Duodenal mucosa (tissue), 2 donors: Measurements from ENCODE around the gene ZNF10.
A peak's percentile ranks its signal among the peaks of the same experiment; 100 is the strongest.

ENCODE experiments used
- H3K27ac ChIP-seq: one replicate; pipeline ENCODE4 v1.7.0; 2013; ENCODE audit warnings: low read depth, low read length
- H3K27me3 ChIP-seq, 2 donors: one replicate each; pipeline ENCODE4 v1.7.0; 2013; ENCODE audit warnings: low read length in 2 of 2, control low read depth in 1 of 2; ENCODE audit not compliant: insufficient read depth in 2 of 2, control insufficient read depth in 1 of 2
- H3K36me3 ChIP-seq, 2 donors: one replicate each; pipeline ENCODE4 v1.7.0; 2013; ENCODE audit warnings: low read length in 2 of 2, control low read depth in 1 of 2; ENCODE audit not compliant: insufficient read depth in 2 of 2, control insufficient read depth in 1 of 2
- H3K4me1 ChIP-seq, 2 donors: one replicate each; pipeline ENCODE4 v1.7.0; 2013; ENCODE audit warnings: low read length in 2 of 2, control low read depth in 1 of 2; ENCODE audit not compliant: insufficient read depth in 2 of 2, control insufficient read depth in 1 of 2
- H3K4me3 ChIP-seq, 2 donors: one replicate each; pipeline ENCODE4 v1.7.0; 2013; ENCODE audit warnings: low read length in 2 of 2, low read depth in 1 of 2
- H3K9ac ChIP-seq, 2 donors: one replicate each; pipeline ENCODE4 v1.7.0; 2013; ENCODE audit warnings: low read length in 2 of 2, low read depth in 1 of 2
- H3K9me3 ChIP-seq, 2 donors: one replicate each; pipeline ENCODE4 v1.7.0; 2013; ENCODE audit warnings: low read length in 2 of 2, control low read depth in 1 of 2; ENCODE audit not compliant: control insufficient read depth in 1 of 2

ZNF10 gene

DNA sequence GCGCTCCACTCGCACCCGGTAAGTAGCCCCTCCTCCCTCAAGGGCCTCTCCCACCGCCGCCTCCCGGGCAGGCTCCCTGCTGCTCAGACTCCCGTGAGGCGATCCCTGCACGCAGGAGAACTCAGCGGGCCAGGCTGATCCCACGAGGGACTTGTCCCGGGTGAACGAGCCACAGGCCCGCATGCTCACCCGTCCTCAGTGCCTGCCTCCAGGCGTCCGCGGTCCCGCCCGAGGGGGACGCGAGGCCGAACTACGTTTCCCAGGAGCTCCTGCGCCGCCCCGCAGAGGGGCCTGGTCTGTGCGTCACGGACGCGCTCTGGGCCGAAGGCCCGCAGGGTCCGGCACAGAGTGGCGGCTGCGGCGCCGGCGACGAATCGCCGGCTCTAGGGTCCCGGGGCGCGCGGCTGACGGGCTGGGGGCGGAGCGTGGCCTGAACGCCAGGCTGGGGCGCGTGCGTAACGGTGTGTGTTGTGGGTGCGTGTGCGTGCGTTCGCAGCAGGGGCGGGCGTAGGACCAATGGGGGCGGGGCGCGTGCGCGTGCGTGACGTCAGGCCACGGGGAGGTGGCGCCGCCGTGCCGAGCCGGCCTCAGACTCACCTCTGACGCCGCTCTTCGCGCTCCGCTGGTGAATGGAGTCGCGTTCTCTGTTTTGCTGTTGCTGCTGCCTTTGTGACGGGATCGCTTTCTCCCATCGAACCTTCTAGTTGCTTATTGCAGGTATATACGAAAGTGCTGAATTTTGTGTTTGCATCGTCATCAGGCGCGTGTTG, at the start of gene ZNF10, which contains the start of gene ZNF891:
TSS of gene ZNF10 (plus strand) at position 590 of the 770 bp plus-strand sequence. CDS start 13,866 bp downstream, outside the sequence.
TSS of gene ZNF891 (minus strand) at position 237 of the 770 bp plus-strand sequence. CDS start 8,356 bp downstream, outside the sequence.
- H3K27me3 ChIP-seq: no peaks in the 10 kb centered on the region
- H3K9ac ChIP-seq: peak within 1 kb of the TSS; percentile 63 to 94
- no peaks in the 10 kb centered on the region for H3K4me1 ChIP-seq
- peaks cover 39 to 40% of the 10 kb centered on the region in 2 donors for H3K9me3 ChIP-seq
- H3K36me3 ChIP-seq: peaks cover 19 to 24% of the 10 kb centered on the region in 2 donors
- H3K4me3 ChIP-seq: peak within 1 kb of the TSS; percentile 78 to 99
- peak within 1 kb of the TSS; percentile 98 for H3K27ac ChIP-seq

DNA sequence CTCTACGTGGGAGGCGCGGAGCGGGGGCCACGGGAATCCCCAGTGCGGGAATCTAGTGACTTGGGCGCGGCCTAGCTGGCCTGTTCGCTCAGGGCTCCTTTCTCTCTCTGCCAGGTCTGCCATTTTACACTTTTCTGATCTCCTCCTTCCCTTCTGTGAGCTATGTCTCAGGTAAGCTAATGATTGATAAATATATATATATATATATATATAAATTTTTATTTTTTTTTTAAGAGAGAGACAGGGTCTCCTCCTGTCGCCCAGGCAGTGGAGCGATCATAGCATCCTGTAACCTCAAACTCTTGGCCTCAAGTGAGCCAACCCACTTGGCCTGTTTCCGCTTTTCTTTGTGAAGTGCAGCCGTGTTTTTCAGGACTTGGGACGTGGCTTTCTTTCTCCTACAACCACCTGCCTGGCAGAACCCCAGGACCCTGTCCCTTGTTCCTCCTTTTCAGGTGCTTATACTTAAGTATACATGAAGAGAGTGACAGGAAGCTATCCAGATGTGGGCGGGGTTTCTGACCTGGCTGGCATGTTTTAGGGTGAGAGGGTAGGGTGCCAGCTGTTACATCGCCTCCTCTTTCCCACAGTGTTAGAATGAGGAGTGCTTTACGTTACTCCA, 49.2 kb upstream of the ZNF10 start:
- H3K9ac ChIP-seq: peak overlapping the region; percentile 77 to 86
- H3K27me3 ChIP-seq: no peaks in the 10 kb centered on the region
- peak overlapping the region; percentile 99 for H3K27ac ChIP-seq
- peak overlapping the region; percentile 90 to 96 for H3K4me3 ChIP-seq
- H3K36me3 ChIP-seq: peaks cover 41 to 44% of the 10 kb centered on the region in 2 donors
- peaks cover 61 to 78% of the 10 kb centered on the region in 2 donors for H3K9me3 ChIP-seq
- peaks cover 0 to 13% of the 10 kb centered on the region in 2 donors for H3K4me1 ChIP-seq

GRCh38 chr12:133083345-133083744, 47.1 kb upstream of the ZNF10 start:
- H3K9ac ChIP-seq: no peak overlapping the region
- H3K27ac ChIP-seq: no peak overlapping the region
- peak overlapping the region in 1 of 2 donors; percentile 48 for H3K4me3 ChIP-seq
- peaks cover 56 to 61% of the 10 kb centered on the region in 2 donors for H3K36me3 ChIP-seq
- H3K9me3 ChIP-seq: peaks cover 51 to 77% of the 10 kb centered on the region in 2 donors
- no peaks in the 10 kb centered on the region for H3K27me3 ChIP-seq
- H3K4me1 ChIP-seq: peaks cover 0 to 13% of the 10 kb centered on the region in 2 donors

- H3K4me1 ChIP-seq: no peaks in the 10 kb centered on the region
- peak overlapping the region; percentile 25 to 41 for H3K4me3 ChIP-seq
- no peaks in the 10 kb centered on the region for H3K27me3 ChIP-seq
- peaks cover 88 to 97% of the 10 kb centered on the region in 2 donors for H3K9me3 ChIP-seq
- no peak overlapping the region for H3K9ac ChIP-seq
- no peak overlapping the region for H3K27ac ChIP-seq
- peaks cover 49 to 59% of the 10 kb centered on the region in 2 donors for H3K36me3 ChIP-seq
Observed at GRCh38 chr12:133105620-133106019, 24.8 kb upstream of the ZNF10 start.

GRCh38 chr12:133106253-133106652, 24.2 kb upstream of the ZNF10 start:
- Histone ChIP-seq H3K27me3 (no peaks in the 10 kb centered on the region), H3K9me3 (peaks cover 89 to 97% of the 10 kb centered on the region in 2 donors), H3K27ac (no peak overlapping the region), H3K36me3 (peaks cover 43 to 53% of the 10 kb centered on the region in 2 donors), H3K9ac (no peak overlapping the region), H3K4me3 (peak overlapping the region; percentile 25 to 41), H3K4me1 (no peaks in the 10 kb centered on the region)

DNA sequence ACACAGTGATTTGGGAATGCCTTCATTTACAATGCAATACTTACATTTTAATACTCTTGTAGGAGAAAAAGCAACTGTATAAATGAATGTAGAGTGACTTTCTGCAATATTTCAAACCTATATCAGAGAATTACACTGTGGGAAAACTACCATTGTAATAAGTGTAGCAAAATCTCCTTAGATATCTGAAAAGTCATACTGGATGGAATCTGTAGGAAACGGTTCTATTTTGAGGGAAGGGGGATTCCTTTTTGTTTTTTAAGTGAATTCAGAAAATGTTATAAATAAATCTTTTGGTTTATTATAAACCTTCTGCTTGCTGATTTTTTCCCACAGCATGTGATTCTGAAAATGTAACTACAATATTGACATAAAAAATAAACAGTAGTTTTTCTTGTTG, 23.3 kb upstream of the ZNF10 start:
- peak overlapping the region; percentile 25 to 41 for H3K4me3 ChIP-seq
- peaks cover 90% of the 10 kb centered on the region in 2 donors for H3K9me3 ChIP-seq
- no peak overlapping the region for H3K9ac ChIP-seq
- no peaks in the 10 kb centered on the region for H3K27me3 ChIP-seq
- H3K4me1 ChIP-seq: no peaks in the 10 kb centered on the region
- H3K27ac ChIP-seq: no peak overlapping the region
- peaks cover 36 to 44% of the 10 kb centered on the region in 2 donors for H3K36me3 ChIP-seq

DNA sequence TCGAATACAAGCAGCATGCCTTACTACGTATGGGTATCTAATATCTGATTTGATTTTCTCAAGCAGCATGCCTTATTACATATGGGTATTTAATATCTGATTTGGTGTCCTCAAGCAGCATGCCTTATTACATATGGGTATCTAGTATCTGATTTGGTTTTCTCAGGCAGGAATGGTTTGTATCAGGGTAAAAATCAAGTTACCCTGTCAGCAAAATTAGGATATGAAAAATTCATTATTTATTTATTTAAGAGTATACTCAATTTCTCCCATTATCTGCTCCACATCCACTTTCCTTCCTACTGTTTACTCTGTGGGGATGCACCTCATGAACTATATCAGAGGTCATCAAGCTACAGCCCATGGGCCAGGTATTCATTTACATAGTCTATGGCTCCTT, 22.3 kb upstream of the ZNF10 start:
- Histone ChIP-seq H3K27me3 (no peaks in the 10 kb centered on the region), H3K9me3 (peaks cover 82 to 85% of the 10 kb centered on the region in 2 donors), H3K4me1 (no peaks in the 10 kb centered on the region), H3K9ac (no peak overlapping the region), H3K36me3 (peaks cover 34 to 38% of the 10 kb centered on the region in 2 donors), H3K4me3 (peak overlapping the region; percentile 10 to 33), H3K27ac (no peak overlapping the region)

DNA sequence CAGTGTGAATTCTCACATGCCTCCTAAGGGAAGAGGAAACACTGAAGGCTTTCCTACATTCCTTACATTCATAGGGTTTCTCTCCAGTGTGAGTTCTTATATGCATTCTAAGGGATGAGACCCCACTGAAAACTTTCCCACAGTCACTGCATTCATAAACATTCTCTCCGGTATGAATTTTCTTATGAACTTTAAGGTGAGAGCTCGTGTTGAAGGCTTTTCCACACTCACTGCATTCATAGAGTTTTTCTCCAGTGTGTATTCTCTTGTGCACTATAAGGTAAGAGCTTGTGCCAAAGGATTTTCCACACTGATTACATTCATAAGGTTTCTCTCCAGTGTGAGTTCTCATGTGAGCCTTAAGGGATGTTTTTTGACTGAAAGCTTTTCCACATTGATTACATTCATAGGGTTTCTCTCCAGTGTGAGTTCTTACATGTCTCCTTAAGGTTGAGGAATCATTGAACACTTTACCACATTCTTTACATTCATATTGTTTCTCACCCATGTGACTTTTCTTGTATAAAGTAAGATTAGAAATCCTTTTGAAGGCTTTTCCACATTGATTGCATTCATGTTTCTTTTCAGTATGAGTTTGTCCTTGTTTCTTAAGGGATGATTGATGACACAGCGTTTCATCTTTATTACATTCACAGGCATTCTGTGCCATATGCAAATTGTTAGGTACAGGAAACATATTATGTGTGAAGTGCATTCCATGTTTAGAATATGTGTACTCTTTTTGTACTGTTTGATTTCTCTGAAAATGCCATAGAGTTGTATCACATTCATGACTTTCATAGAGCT, 9.8 kb upstream of the ZNF10 start:
- H3K4me1 ChIP-seq: no peaks in the 10 kb centered on the region
- H3K9me3 ChIP-seq: peaks cover 90 to 96% of the 10 kb centered on the region in 2 donors
- no peak overlapping the region for H3K27ac ChIP-seq
- H3K27me3 ChIP-seq: no peaks in the 10 kb centered on the region
- peaks cover 30 to 41% of the 10 kb centered on the region in 2 donors for H3K36me3 ChIP-seq
- no peak overlapping the region for H3K9ac ChIP-seq
- peak overlapping the region; percentile 6 to 13 for H3K4me3 ChIP-seq

DNA sequence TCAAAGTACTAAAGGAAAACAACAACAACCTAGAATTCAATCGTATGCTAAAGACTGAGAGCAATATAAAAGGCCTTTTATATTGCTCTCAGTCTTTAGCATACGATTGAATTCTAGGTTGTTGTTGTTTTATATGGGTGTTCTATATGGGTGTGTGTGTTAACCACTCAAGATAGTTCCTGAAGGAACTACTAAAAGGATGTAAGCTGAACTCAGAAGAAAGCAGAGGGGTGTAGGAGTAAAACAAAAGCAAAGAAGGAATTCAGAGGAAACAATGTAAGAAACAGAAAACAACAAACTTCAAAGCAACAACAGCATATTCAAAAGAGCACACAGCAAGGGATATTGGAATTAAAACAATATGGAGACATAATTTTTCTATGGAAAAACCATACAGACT, 5.8 kb upstream of the ZNF10 start:
- Histone ChIP-seq H3K27ac (no peak overlapping the region), H3K4me1 (no peaks in the 10 kb centered on the region), H3K27me3 (no peaks in the 10 kb centered on the region), H3K36me3 (peaks cover 27 to 39% of the 10 kb centered on the region in 2 donors), H3K9me3 (peaks cover 69% of the 10 kb centered on the region in 2 donors), H3K9ac (no peak overlapping the region), H3K4me3 (peak overlapping the region in 1 of 2 donors; percentile 3)
